Tibial nerve (tissue), 4 donors: ENCODE results near the gene TMEM135. TPM values are rescaled to one million over a fixed set of nuclear protein-coding genes. Genes with fewer than 3 reads are reported as not detected.

Experiments used
- DNase-seq, 2 donors: peaks; one replicate each; pipeline ENCODE4 v3.0.0-alpha.2; 2019; ENCODE audit warnings: low spot score in 2 of 2
- H3K27ac ChIP-seq, 4 donors: fragments of 200-600 bp; sonication (generic) in 3 of 4; one replicate each; pipeline ENCODE4 v1.5.1; 2017 to 2019; ENCODE audit warnings: mild to moderate bottlenecking in 1 of 4
- H3K27me3 ChIP-seq, 2 donors: fragments of 200-600 bp; sonication (generic) in 1 of 2; one replicate each; pipeline versions ENCODE4 v1.5.1 to v1.6.0; 2017 to 2019
- H3K36me3 ChIP-seq, 3 donors: fragments of 200-600 bp; sonication (generic); one replicate each; pipeline ENCODE4 v1.5.1; 2018 to 2019
- H3K4me1 ChIP-seq, 4 donors: fragments of 200-600 bp; sonication (generic) in 3 of 4; one replicate each; pipeline ENCODE4 v1.5.1; 2017 to 2019
- H3K4me3 ChIP-seq, 4 donors: fragments of 200-600 bp; sonication (generic) in 3 of 4; one replicate each; pipeline ENCODE4 v1.5.1; 2017 to 2019; ENCODE audit warnings: mild to moderate bottlenecking in 1 of 4, moderate library complexity in 1 of 4
- H3K9me3 ChIP-seq, 4 donors: fragments of 200-600 bp; sonication (generic) in 3 of 4; one replicate each; pipeline ENCODE4 v1.5.1; 2017 to 2019
- CTCF ChIP-seq, 5 experiments: fragments of 200-600 bp in 3 of 5; fragments of 450-650 bp in 2 of 5; sonication (generic) in 3 of 5; IDR thresholded peaks; one replicate each; pipeline ENCODE4 v1.5.1; 2016 to 2019; ENCODE audit warnings: antibody characterized with exemption in 5 of 5, mild to moderate bottlenecking in 3 of 5, moderate library complexity in 2 of 5
- EP300 ChIP-seq, 2 donors: sonication (generic); formaldehyde crosslinking; IDR thresholded peaks; one replicate each; pipeline ENCODE4 v1.6.1; 2017; ENCODE audit warnings: antibody characterized with exemption in 2 of 2, mild to moderate bottlenecking in 1 of 2
- POLR2A ChIP-seq, 2 donors: fragments of 450-650 bp; IDR thresholded peaks; one replicate each; pipeline ENCODE4 v1.6.1; 2017; ENCODE audit warnings: antibody characterized with exemption in 2 of 2, mild to moderate bottlenecking in 2 of 2, moderate library complexity in 2 of 2
- WGBS, 2 donors: methylation state at CpG; one replicate each; pipeline ENCODE4 v1.1.5; 2018; 5-methylcytosine and 5-hydroxymethylcytosine counted together
- total RNA-seq, 4 donors: library from RNA; depleted of rRNA; stranded (reverse); fragments of >200 nt; gene quantifications; one replicate each; pipeline ENCODE4 v1.1.0, GENCODE V29; 2016

Gene TMEM135
- total RNA-seq, 4 donors from 2014 or later: 23.2 to 28.5 (median 25.6) TPM

- Histone ChIP-seq H3K9me3 (peaks cover 0 to 26% (median 0%) of the 10 kb centered on the region in 4 donors), H3K4me3 (no peak overlapping the region), H3K27me3 (no peaks in the 10 kb centered on the region), H3K36me3 (peaks cover 0 to 5% (median 0%) of the 10 kb centered on the region in 3 donors), H3K4me1 (peaks cover 0 to 3% (median 0%) of the 10 kb centered on the region in 4 donors), H3K27ac (no peak overlapping the region)
- 95 to 98% methylated on average over 2 of the region's 2 CpGs for WGBS, 2 donors
- DNase-seq: no peak
- TF ChIP-seq POLR2A (IDR thresholded peaks at IDR 0.05) (no peak), EP300 (IDR thresholded peaks at IDR 0.05) (no peak), CTCF (IDR thresholded peaks at IDR 0.05) (no peak)
Measured at GRCh38 chr11:87230995-87231394, 193.3 kb downstream of the TMEM135 start.

GRCh38 chr11:87232320-87232719 is 194.6 kb downstream of the TMEM135 start:
- no peak overlapping the region for H3K4me3 ChIP-seq
- no peak for TF ChIP-seq CTCF (IDR thresholded peaks at IDR 0.05)
- TF ChIP-seq EP300 (IDR thresholded peaks at IDR 0.05): no peak
- TF ChIP-seq POLR2A (IDR thresholded peaks at IDR 0.05): no peak
- WGBS, 2 donors: 96 to 97% methylated on average over 1 of the region's 1 CpG
- H3K4me1 ChIP-seq: peaks cover 0 to 3% (median 0%) of the 10 kb centered on the region in 4 donors
- H3K9me3 ChIP-seq: peaks cover 0 to 26% (median 0%) of the 10 kb centered on the region in 4 donors
- no peak overlapping the region for H3K27ac ChIP-seq
- DNase-seq: no peak
- no peaks in the 10 kb centered on the region for H3K27me3 ChIP-seq
- H3K36me3 ChIP-seq: peaks cover 0 to 5% (median 0%) of the 10 kb centered on the region in 3 donors

- DNase-seq: no peak
- 65 to 81% methylated on average over 1 of the region's 1 CpG for WGBS, 2 donors
- no peak overlapping the region for H3K27ac ChIP-seq
- peaks cover 0 to 18% (median 2%) of the 10 kb centered on the region in 4 donors for H3K4me1 ChIP-seq
- no peaks in the 10 kb centered on the region for H3K27me3 ChIP-seq
- H3K4me3 ChIP-seq: no peak overlapping the region
- no peak for TF ChIP-seq CTCF (IDR thresholded peaks at IDR 0.05)
- TF ChIP-seq POLR2A (IDR thresholded peaks at IDR 0.05): no peak
- no peak for TF ChIP-seq EP300 (IDR thresholded peaks at IDR 0.05)
- peaks cover 0 to 26% (median 0%) of the 10 kb centered on the region in 4 donors for H3K9me3 ChIP-seq
- peaks cover 0 to 5% (median 0%) of the 10 kb centered on the region in 3 donors for H3K36me3 ChIP-seq
Measured at GRCh38 chr11:87235366-87235765, 197.6 kb downstream of the TMEM135 start.

- WGBS, 2 donors: 87 to 91% methylated on average over 2 of the region's 2 CpGs
- H3K36me3 ChIP-seq: peaks cover 0 to 5% (median 0%) of the 10 kb centered on the region in 3 donors
- H3K9me3 ChIP-seq: peaks cover 0 to 21% (median 0%) of the 10 kb centered on the region in 4 donors
- H3K27me3 ChIP-seq: no peaks in the 10 kb centered on the region
- H3K4me1 ChIP-seq: peaks cover 0 to 18% (median 2%) of the 10 kb centered on the region in 4 donors
- H3K4me3 ChIP-seq: no peak overlapping the region
- no peak overlapping the region for H3K27ac ChIP-seq
- TF ChIP-seq CTCF (IDR thresholded peaks at IDR 0.05) (no peak), POLR2A (IDR thresholded peaks at IDR 0.05) (no peak), EP300 (IDR thresholded peaks at IDR 0.05) (no peak)
- DNase-seq: no peak
Measured at GRCh38 chr11:87236368-87236767, 198.6 kb downstream of the TMEM135 start.

- TF ChIP-seq POLR2A (IDR thresholded peaks at IDR 0.05): no peak
- TF ChIP-seq CTCF (IDR thresholded peaks at IDR 0.05): no peak
- TF ChIP-seq EP300 (IDR thresholded peaks at IDR 0.05): no peak
- peak overlapping the region in 3 of 4 donors; percentile 4 to 61 (median 39) for H3K27ac ChIP-seq
- peaks cover 0 to 18% (median 2%) of the 10 kb centered on the region in 4 donors for H3K4me1 ChIP-seq
- no peak overlapping the region for H3K4me3 ChIP-seq
- H3K36me3 ChIP-seq: no peaks in the 10 kb centered on the region
- H3K9me3 ChIP-seq: no peaks in the 10 kb centered on the region
- DNase-seq: no peak
- 37 to 46% methylated on average over 2 of the region's 2 CpGs for WGBS, 2 donors
- no peaks in the 10 kb centered on the region for H3K27me3 ChIP-seq
Measured at GRCh38 chr11:87239001-87239400, 201.3 kb downstream of the TMEM135 start.
